Muscle layer of duodenum (tissue), 2 donors: ENCODE data around the gene PPP2R2D.

Source experiments
- H3K27ac ChIP-seq: one replicate; pipeline ENCODE4 v1.7.0; 2013; ENCODE audit warnings: mild to moderate bottlenecking, low read length
- H3K27me3 ChIP-seq: one replicate; pipeline ENCODE4 v1.7.0; 2013; ENCODE audit warnings: low read depth, mild to moderate bottlenecking, control low read depth, low read length
- H3K36me3 ChIP-seq, 2 donors: one replicate each; pipeline ENCODE4 v1.7.0; 2013; ENCODE audit warnings: low read length in 2 of 2, control low read depth in 1 of 2, mild to moderate bottlenecking in 1 of 2; ENCODE audit not compliant: insufficient read depth in 2 of 2, control insufficient read depth in 1 of 2
- H3K4me1 ChIP-seq, 2 donors: one replicate each; pipeline ENCODE4 v1.7.0; 2013; ENCODE audit warnings: low read length in 2 of 2, mild to moderate bottlenecking in 2 of 2, control low read depth in 1 of 2, moderate library complexity in 1 of 2; ENCODE audit not compliant: insufficient read depth in 2 of 2, control insufficient read depth in 1 of 2
- H3K4me3 ChIP-seq, 2 donors: one replicate each; pipeline ENCODE4 v1.7.0; 2013; ENCODE audit warnings: low read length in 2 of 2, low read depth in 1 of 2, mild to moderate bottlenecking in 1 of 2
- H3K9me3 ChIP-seq, 2 donors: one replicate each; pipeline ENCODE4 v1.7.0; 2013; ENCODE audit warnings: low read length in 2 of 2, control low read depth in 1 of 2, mild to moderate bottlenecking in 1 of 2; ENCODE audit not compliant: control insufficient read depth in 1 of 2
- donor health status: healthy.

PPP2R2D gene

GRCh38 chr10:131900350-131901152 lies at the start of gene PPP2R2D:
Gene PPP2R2D, plus strand, starts transcription at chr10:131901008. Its CDS starts 141 bp downstream, at chr10:131901149.
- H3K27ac ChIP-seq = peak within 1 kb of the TSS; percentile 89
- peaks cover 10 to 41% of the 10 kb centered on the region in 2 donors for H3K4me1 ChIP-seq
- no peaks in the 10 kb centered on the region for H3K9me3 ChIP-seq
- H3K4me3 ChIP-seq = peak within 1 kb of the TSS; percentile 88 to 92
- H3K27me3 ChIP-seq = peaks cover 7% of the 10 kb centered on the region
- H3K36me3 ChIP-seq = peaks cover under 1 to 2% of the 10 kb centered on the region in 2 donors

GRCh38 chr10:131851346-131851745 lies 49.5 kb upstream of the PPP2R2D start:
- Histone ChIP-seq H3K27me3 (no peaks in the 10 kb centered on the region), H3K27ac (no peak overlapping the region), H3K4me3 (no peak overlapping the region), H3K9me3 (no peaks in the 10 kb centered on the region), H3K4me1 (no peaks in the 10 kb centered on the region), H3K36me3 (no peaks in the 10 kb centered on the region)

GRCh38 chr10:131852176-131852822 lies 48.5 kb upstream of the PPP2R2D start:
- H3K4me1 ChIP-seq = no peaks in the 10 kb centered on the region

GRCh38 chr10:131852823-131853609 lies 47.8 kb upstream of the PPP2R2D start:
- Histone ChIP-seq H3K4me1 (no peaks in the 10 kb centered on the region), H3K4me3 (no peak overlapping the region), H3K9me3 (no peaks in the 10 kb centered on the region), H3K27me3 (no peaks in the 10 kb centered on the region), H3K36me3 (no peaks in the 10 kb centered on the region), H3K27ac (no peak overlapping the region)

More at GRCh38 chr10:131852176-131852822, 48.5 kb upstream of the PPP2R2D start:
- Histone ChIP-seq H3K27me3 (no peaks in the 10 kb centered on the region), H3K27ac (no peak overlapping the region), H3K36me3 (no peaks in the 10 kb centered on the region), H3K4me3 (no peak overlapping the region), H3K9me3 (no peaks in the 10 kb centered on the region)

- H3K27me3 ChIP-seq = no peaks in the 10 kb centered on the region
- no peaks in the 10 kb centered on the region for H3K9me3 ChIP-seq
- no peak overlapping the region for H3K4me3 ChIP-seq
- no peak overlapping the region for H3K27ac ChIP-seq
- no peaks in the 10 kb centered on the region for H3K36me3 ChIP-seq
- H3K4me1 ChIP-seq = no peaks in the 10 kb centered on the region
These were observed 47.2 kb upstream of the PPP2R2D start for GRCh38 chr10:131853610-131853964.

- Histone ChIP-seq H3K36me3 (no peaks in the 10 kb centered on the region), H3K4me1 (no peaks in the 10 kb centered on the region), H3K27me3 (no peaks in the 10 kb centered on the region), H3K4me3 (no peak overlapping the region), H3K27ac (no peak overlapping the region), H3K9me3 (no peaks in the 10 kb centered on the region)
These were observed 46.1 kb upstream of the PPP2R2D start for GRCh38 chr10:131854579-131855335.

GRCh38 chr10:131855461-131856401 lies 45.1 kb upstream of the PPP2R2D start:
- H3K27ac ChIP-seq = no peak overlapping the region
- no peaks in the 10 kb centered on the region for H3K27me3 ChIP-seq
- H3K4me1 ChIP-seq = no peaks in the 10 kb centered on the region

GRCh38 chr10:131856441-131857094 lies 44.2 kb upstream of the PPP2R2D start:
- Histone ChIP-seq H3K27ac (no peak overlapping the region), H3K36me3 (no peaks in the 10 kb centered on the region), H3K27me3 (no peaks in the 10 kb centered on the region), H3K4me3 (no peak overlapping the region), H3K4me1 (no peaks in the 10 kb centered on the region), H3K9me3 (no peaks in the 10 kb centered on the region)

More at GRCh38 chr10:131855461-131856401, 45.1 kb upstream of the PPP2R2D start:
- no peaks in the 10 kb centered on the region for H3K9me3 ChIP-seq
- no peak overlapping the region for H3K4me3 ChIP-seq
- H3K36me3 ChIP-seq = no peaks in the 10 kb centered on the region

GRCh38 chr10:131857156-131858117 lies 43.4 kb upstream of the PPP2R2D start:
- Histone ChIP-seq H3K4me1 (no peaks in the 10 kb centered on the region), H3K9me3 (no peaks in the 10 kb centered on the region), H3K27ac (no peak overlapping the region), H3K4me3 (no peak overlapping the region), H3K36me3 (no peaks in the 10 kb centered on the region), H3K27me3 (no peaks in the 10 kb centered on the region)
